Ascending aorta (tissue), 2 donors: ENCODE results near the gene NOD1. TPM values are rescaled to one million over a fixed set of nuclear protein-coding genes. Genes with fewer than 3 reads are reported as not detected.

Experiments
- DNase-seq, 2 donors: peaks; one replicate each; pipeline ENCODE4 v3.0.0-alpha.2; 2019; ENCODE audit warnings: low spot score in 2 of 2
- H3K27ac ChIP-seq, 2 donors: fragments of 200-600 bp; sonication (generic); one replicate each; pipeline ENCODE4 v1.5.1; 2016 to 2017; ENCODE audit warnings: mild to moderate bottlenecking in 1 of 2
- H3K27me3 ChIP-seq: fragments of 200-600 bp; sonication (generic); one replicate; pipeline ENCODE4 v1.5.1; 2017
- H3K36me3 ChIP-seq, 2 donors: fragments of 200-600 bp; sonication (generic); one replicate each; pipeline ENCODE4 v1.5.1; 2016
- H3K4me1 ChIP-seq, 2 donors: fragments of 200-600 bp; sonication (generic); one replicate each; pipeline ENCODE4 v1.5.1; 2016 to 2017; ENCODE audit warnings: mild to moderate bottlenecking in 1 of 2
- H3K4me3 ChIP-seq, 2 donors: fragments of 200-600 bp; sonication (generic); one replicate each; pipeline ENCODE4 v1.5.1; 2016 to 2017; ENCODE audit warnings: mild to moderate bottlenecking in 1 of 2
- H3K9me3 ChIP-seq, 2 donors: fragments of 200-600 bp; sonication (generic); one replicate each; pipeline ENCODE4 v1.5.1; 2016
- CTCF ChIP-seq, 3 experiments: fragments of 200-600 bp in 2 of 3; fragments of 450-650 bp in 1 of 3; sonication (generic) in 2 of 3; IDR thresholded peaks; one replicate each; pipeline ENCODE4 v1.5.1; 2016 to 2019; ENCODE audit warnings: antibody characterized with exemption in 3 of 3, mild to moderate bottlenecking in 1 of 3, moderate library complexity in 1 of 3
- intact Hi-C: fragments of 100-400 bp; cut with DNase I; formaldehyde crosslinking; loops from one replicate; pipeline ENCODE4 v1.15.1; 2023
- total RNA-seq: library from RNA; depleted of rRNA; stranded (reverse); fragments of >200 nt; gene quantifications from one replicate; pipeline ENCODE4 v1.1.0, GENCODE V29; 2016

Gene NOD1
- total RNA-seq, 1 donor from 2014 or later: 20.0 TPM

DNA sequence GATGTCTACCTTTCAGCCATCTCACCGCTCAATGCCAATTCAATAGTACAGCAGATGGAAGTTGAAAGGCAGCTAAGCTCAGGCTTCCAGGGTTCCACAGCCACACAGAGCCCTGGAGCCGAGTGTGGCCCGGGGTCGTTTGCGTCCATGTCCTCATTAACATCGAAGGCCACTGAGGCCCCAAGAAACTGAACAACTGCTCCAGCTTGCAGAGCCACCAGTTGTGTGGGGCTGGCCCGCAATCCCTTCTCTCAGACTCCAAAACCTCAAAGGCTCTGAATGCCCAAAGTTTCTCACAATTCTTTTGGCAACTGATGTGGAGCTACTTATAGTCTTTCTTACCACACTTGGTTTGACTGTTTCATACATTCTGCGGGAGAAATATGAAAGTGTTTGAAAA lies 31.1 kb downstream of the NOD1 start:
- no peaks in the 10 kb centered on the region for H3K27me3 ChIP-seq
- no peaks in the 10 kb centered on the region for H3K9me3 ChIP-seq
- no peaks in the 10 kb centered on the region for H3K4me1 ChIP-seq
- no peak overlapping the region for H3K4me3 ChIP-seq
- intact Hi-C loops: no loop called here
- no peak overlapping the region for H3K27ac ChIP-seq
- H3K36me3 ChIP-seq: peaks cover 36 to 46% of the 10 kb centered on the region in 2 donors
- no peak for TF ChIP-seq CTCF (IDR thresholded peaks at IDR 0.05)
- no peak for DNase-seq

DNA sequence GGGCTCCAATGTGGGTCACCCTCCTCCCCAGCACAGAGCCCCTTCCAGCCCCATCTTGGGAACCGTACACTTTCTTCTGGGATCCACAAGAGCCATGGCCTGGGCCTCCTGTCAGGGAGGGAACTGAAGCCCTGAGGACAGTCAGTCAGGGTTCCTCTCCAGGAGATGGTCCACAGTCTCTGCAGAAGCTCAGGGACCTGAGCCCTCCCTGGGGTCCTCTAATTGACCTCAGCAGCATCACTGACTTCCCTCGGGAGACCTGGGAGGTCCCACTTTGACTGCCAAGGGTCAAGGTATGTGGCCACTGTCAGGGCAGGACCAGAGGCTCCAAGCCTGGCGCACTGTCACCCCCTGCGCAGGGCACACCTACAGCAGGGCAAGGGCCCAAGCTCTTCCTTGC lies 32.3 kb downstream of the NOD1 start:
- no peak overlapping the region for H3K4me3 ChIP-seq
- H3K9me3 ChIP-seq: no peaks in the 10 kb centered on the region
- no peaks in the 10 kb centered on the region for H3K27me3 ChIP-seq
- no peak overlapping the region for H3K27ac ChIP-seq
- no peak for TF ChIP-seq CTCF (IDR thresholded peaks at IDR 0.05)
- DNase-seq: no peak
- intact Hi-C loops: no loop called here
- peaks cover 24 to 34% of the 10 kb centered on the region in 2 donors for H3K36me3 ChIP-seq
- no peaks in the 10 kb centered on the region for H3K4me1 ChIP-seq

- Histone ChIP-seq H3K4me3 (no peak overlapping the region), H3K27me3 (no peaks in the 10 kb centered on the region), H3K27ac (no peak overlapping the region), H3K36me3 (peaks cover 19 to 29% of the 10 kb centered on the region in 2 donors), H3K9me3 (no peaks in the 10 kb centered on the region), H3K4me1 (no peaks in the 10 kb centered on the region)
- peak; percentile 45 to 84 for DNase-seq
- TF ChIP-seq CTCF (IDR thresholded peaks at IDR 0.05): peak in 1 of 3 experiments; percentile 26
- intact Hi-C loops: no loop called here
These were observed 32.8 kb downstream of the NOD1 start for GRCh38 chr7:30445770-30446169.

GRCh38 chr7:30437823-30438574 lies 40.6 kb downstream of the NOD1 start:
- DNase-seq: peak in 1 of 2 donors; percentile 45
- intact Hi-C loops: loop anchor here (10.0 kb wide), 1 partner anchor 67 kb away; the partner anchor contains the start of gene GGCT
- TF ChIP-seq CTCF (IDR thresholded peaks at IDR 0.05): no peak
- H3K4me1 ChIP-seq: peaks cover 3 to 5% of the 10 kb centered on the region in 2 donors
- no peak overlapping the region for H3K4me3 ChIP-seq
- H3K36me3 ChIP-seq: peaks cover 28 to 38% of the 10 kb centered on the region in 2 donors
- no peaks in the 10 kb centered on the region for H3K9me3 ChIP-seq
- H3K27me3 ChIP-seq: no peaks in the 10 kb centered on the region
- no peak overlapping the region for H3K27ac ChIP-seq

- DNase-seq: peak in 1 of 2 donors; percentile 55
- no peaks in the 10 kb centered on the region for H3K27me3 ChIP-seq
- H3K9me3 ChIP-seq: no peaks in the 10 kb centered on the region
- no peak for TF ChIP-seq CTCF (IDR thresholded peaks at IDR 0.05)
- no peak overlapping the region for H3K27ac ChIP-seq
- H3K4me3 ChIP-seq: no peak overlapping the region
- peaks cover 28 to 38% of the 10 kb centered on the region in 2 donors for H3K36me3 ChIP-seq
- peaks cover 3 to 9% of the 10 kb centered on the region in 2 donors for H3K4me1 ChIP-seq
- intact Hi-C loops: loop anchor here (10.0 kb wide), 1 partner anchor 68 kb away; the partner anchor contains the start of gene GGCT
These were observed 42.1 kb downstream of the NOD1 start for GRCh38 chr7:30436518-30436917.
